Activated T-helper 1 cell treated with anti-CD3 and anti-CD28 coated beads, Interleukin-2, amount 50 U/mL, for 16 hours (primary cell): ENCODE data around the gene KANSL2.
"Not testable (repeated sequence)": the region's sequence is repeated elsewhere in the genome, so short reads cannot be mapped to it uniquely, and the experiment has no call there.

Experiments
- DNase-seq, 2 donors: peaks; one replicate each; pipeline ENCODE4 v3.0.0-alpha.2; 2020; ENCODE audit warnings: low read depth in 1 of 2, low spot score in 1 of 2

Gene KANSL2

DNA sequence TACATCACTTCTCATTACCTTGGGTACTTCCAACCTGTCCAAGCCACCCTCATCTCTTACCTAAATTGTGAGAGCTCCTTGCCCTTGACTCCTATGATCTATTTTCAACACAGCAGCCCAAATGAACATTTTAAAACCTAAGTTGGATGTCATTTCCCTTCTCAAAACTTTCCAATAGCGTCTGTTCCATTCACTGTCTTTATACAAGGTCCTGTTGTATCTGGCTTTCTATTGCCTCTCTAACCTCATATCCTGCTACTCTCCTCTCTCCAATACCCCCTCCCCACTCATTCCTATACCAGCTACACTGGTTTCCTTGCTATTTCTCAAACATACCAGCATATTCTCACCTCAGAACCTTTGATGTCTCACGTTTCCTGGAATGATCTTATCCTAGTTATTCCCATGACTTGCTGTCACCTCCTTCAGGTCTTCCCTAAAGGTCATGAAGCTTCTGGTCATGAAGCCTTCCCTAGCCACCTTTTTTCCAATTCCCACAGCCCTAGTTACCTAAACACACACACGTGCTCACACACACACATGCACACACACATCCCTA lies 4.1 kb upstream of the KANSL2 start:
- DNase-seq = no peak

DNA sequence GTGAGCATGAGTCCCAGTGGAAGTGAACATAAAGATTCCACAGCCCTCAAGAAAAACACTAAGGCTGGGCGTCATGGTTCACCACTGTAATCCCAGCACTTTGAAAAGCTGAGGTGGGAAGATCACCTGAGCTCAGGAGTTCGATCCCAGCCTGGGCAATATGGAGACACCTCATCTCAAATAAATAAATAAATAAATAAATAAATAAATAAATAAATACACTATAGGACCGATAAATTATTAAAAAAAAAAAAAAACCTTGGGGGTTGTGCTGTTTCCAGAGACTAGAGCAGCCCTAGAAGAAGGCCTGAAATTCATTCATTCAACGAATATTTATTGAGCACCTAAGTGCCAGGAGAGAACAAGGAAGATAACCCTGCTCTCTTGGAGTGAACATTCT lies 1.5 kb upstream of the KANSL2 start:
- no peak for DNase-seq

DNA sequence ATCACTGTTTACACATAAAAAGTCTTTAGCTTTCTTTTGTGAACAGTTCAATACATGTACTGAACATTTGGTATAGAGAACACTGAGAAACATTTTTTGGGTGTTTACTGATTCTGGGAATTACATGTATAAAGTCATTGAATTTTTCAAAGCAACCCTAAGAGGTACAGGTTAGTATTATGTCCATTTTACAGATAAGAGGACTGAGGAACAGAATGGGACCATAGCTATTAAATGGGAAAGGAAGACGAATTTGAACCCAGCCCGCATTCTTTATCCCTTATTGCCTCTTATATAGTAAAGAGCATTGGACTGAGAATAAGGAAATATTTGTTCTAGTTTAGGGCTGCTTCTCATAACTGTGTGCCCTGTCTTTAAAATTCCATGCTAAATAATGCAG lies 889 bp upstream of the KANSL2 start:
- DNase-seq = no peak

DNA sequence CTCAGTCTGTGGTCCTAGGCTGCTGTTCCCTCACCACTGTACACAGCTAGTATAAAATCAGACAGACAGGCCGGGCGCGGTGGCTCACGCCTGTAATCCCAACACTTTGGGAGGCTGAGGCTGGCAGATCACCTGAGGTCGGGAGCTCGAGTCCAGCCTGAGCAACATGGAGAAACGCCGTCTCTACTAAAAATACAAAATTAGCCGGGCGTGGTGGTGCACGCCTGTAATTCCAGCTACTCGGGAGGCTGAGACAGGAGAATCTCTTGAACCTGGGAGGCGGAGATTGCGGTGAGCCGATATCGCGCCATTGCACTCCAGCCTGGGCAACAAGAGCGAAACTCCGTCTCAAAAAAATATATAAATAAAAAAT lies 481 bp upstream of the KANSL2 start:
- DNase-seq = not testable (repeated sequence)

DNA sequence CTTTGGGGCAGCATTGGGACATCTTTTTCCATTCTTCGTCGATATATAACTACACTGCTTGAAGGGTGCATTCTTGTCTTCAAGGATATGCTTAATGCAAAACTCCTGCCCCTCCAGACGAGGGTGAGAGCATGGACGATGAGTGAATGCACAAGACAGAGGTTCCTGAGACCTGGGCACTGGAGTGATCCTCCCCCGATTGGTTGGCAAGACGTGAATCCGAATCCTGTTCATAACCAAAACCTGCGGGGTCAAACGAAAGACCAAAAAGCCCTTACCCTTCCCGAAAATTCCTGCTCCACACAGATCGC lies 684 bp downstream of the KANSL2 start:
- no peak for DNase-seq

DNA sequence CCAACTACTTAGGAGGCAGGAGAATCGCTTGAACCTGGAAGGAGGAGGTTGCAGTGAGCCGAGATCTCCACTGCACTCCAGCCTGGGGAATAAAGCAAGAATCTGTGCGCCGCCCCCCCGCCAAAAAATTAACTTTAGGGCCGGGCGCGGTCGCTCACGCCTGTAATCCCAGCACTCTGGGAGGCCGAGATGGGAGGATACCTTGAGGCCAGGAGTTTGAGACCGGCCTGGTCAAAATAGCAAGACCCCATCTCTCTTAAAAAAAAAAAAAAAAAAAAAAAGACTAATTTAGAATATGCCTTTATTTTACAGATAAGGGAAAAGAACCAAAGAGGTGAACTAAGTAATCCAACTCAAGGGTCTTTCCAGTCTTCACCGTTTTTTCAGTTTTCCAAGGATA lies 1.2 kb downstream of the KANSL2 start:
- DNase-seq = no peak

DNA sequence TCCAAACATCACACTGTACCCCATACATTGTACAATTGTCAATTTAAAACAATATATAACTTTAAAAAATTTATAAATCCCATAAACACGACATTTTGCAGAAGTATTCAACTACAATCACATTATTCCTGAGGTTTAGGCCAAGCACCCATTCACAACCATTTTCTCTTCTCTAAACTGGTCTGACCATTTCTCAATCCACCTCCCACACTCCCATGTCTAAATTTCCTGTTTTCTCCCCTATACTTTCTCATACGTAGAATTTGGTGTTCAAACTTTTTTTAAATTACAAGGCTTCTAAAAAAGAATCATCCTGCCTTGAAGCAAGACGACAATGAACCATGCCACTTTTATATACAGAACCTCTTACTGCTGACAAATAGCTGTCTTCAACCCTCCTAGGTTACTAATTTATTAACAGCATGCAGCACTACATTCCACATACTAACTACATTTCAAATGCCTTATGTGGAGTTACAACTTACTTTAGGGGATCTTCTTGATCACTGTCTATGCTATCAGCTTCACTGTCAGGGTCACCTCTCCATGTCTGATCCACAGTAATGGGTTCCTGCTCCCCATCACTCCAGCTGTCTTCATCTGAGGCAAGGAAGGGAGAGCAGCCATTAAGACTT lies 3.4 kb downstream of the KANSL2 start:
- no peak for DNase-seq

DNA sequence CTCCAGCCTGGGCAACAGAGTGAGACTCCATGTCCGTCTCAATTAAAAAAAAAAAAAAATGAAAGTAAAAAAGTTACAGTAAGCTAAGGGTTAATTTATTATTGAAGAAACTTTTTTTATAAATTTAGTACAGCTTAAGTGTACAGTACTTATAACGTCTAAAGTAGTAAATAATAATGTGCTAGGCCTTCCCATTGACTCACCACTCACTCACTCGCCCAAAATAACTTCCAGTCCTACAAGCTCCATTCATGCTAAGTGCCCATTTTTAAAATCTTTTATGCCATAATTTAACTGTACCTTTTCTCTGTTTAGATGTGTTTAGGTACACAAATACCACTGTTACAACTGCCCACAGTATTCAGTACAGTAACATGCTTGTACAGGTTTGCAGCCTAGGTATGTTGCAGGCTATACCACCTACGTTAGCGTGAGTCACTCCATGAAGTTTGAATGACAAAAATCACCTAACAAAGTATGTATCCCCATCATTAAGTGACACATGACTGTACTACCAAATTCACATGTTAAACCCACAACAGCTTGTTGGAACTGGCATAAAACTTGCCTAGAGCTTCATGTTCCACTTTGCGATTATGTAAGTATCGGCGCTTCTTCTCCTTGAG lies 10.7 kb downstream of the KANSL2 start:
- DNase-seq = no peak

DNA sequence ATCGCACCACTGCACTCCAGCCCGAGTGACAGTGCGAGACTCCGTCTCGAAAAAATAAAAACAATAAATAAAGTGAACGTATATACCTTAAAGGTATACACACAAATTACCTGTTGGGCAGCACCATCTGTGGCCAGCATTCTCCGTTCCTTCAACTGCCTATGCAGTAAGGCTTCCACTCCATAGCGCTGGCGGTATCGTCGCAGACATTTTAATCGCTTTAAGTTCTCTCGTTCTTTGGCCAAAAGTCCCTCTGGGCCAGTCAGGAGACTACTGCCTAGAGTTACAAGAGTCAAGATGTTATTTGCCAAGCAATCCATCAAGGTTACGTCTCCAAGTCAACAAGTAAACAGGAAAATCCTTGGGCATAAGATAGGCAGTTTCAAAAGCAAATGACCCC lies 13.0 kb downstream of the KANSL2 start:
- no peak for DNase-seq

DNA sequence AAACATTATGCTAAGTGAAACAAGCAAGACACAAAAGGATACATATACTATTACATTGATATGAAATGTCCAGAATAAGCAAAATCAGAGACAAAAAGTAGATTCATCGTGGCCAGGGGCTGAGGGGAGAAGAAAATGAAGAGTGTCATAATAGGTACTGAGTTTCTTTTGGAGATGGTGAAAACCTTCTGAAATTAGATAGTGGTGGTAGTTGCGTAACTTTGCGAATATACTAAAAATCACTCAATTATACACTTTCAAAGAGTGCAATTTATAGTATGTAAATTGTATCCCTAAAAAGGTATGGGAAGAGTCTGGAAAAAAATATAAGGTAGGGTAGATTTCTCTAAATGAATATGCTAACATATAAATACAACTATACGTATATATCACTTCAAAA lies 22.2 kb downstream of the KANSL2 start:
- no peak for DNase-seq

DNA sequence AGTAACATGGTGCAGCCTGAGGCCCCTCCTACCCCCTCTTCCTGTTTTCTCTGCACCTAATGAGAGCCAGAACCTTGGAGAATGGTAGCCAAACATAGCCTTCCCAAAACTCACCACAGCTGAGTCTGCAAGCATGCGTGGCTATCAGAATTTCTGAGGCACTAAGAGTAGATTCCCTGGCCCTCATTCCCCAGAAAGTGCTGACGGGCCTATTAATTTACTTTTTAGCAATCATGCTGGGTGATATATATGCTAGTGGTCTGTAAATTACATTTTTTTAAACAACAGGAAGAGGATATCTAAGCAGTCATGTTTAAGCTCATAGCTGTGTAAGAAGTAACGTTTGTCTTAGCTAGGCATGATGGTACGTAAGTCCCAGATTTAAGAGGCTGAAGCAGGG lies 30.4 kb downstream of the KANSL2 start:
- no peak for DNase-seq

DNA sequence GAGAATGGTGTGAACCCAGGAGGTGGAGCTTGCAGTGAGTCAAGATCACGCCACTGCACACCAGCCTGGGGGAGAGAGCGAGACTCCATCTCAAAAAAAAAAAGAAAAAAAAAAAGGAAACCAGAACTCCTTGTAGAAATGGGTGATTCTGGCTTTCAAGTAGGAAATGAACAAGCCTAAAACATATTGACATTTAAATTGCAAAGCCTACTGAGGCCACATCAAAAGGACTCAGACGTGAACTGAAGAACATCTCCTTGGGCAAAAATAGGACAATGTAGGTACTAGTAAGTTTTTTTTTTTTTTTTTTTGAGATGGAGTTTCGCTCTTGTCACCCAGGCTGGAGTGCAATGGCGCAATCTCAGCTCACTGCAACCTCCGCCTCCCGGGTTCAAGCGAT lies 36.7 kb downstream of the KANSL2 start:
- DNase-seq = not testable (repeated sequence)

DNA sequence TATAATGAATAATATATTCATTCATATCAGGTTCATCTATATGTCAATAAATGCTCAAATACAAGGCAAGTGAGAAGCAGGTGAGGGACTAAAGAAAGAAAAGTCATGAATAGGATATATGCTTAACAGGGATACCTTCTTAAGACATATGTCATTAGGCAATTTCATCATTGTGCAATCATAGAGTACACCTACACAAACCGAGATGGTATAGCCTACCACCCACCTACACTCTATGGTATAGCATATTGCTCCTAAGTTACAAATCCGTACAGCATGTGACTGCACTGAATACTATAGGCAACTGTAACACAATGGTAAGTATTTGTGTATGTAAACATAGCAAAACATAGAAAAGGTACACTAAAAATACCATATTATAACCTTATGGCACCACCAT lies 39.0 kb downstream of the KANSL2 start:
- no peak for DNase-seq

DNA sequence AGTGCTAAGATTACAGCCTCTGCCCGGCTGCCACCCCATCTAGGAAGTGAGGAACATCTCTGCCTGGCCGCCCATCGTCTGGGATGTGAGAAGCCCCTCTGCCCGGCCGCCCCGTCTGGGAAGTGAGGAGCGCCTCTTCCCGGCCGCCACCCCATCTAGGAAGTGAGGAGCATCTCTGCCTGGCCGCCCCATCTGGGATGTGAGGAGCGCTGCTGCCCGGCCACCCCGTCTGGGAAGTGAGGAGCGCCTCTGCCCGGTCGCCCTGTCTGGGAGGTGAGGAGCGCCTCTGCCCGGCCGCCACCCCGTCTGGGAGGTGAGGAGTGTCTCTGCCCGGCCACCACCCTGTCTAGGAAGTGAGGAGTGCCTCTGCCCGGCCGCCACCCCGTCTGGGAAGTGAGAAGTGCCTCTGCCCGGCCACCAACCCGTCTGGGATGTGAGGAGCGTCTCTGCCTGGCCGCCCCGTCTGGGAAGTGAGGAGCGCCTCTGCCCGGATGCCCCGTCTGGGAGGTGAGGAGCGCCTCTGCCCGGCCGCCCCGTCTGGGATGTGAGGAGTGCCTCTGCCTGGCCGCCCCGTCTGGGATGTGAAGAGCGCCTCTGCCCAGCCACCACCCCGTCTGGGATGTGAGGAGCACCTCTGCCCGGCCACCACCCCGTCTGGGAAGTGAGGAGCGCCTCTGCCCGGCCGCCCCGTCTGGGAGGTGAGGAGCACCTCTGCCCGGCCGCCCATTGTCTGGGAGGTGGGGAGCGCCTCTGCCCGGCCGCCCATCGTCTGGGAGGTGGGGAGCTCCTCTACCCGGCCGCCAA lies 40.1 kb downstream of the KANSL2 start:
- not testable (repeated sequence) for DNase-seq

DNA sequence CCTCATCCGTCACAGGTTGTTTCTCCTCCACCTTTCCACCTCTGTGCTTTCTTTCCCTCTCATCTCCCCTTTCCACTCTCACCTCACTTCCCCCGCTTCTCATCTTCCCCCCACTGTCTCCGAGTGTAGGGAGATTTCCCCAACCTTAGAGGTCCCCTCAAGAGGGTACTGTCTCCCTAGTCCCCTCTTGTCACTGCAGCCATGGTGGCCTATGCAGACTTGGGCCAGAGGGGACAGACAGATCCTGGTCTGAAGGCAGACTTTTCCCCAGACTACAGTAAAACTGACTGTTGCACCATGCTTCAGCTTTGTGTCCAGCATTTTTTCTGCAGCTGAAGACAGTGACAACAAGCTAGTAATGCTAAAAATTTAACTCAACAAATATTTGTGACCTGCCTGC lies 41.2 kb downstream of the KANSL2 start:
- DNase-seq = no peak

DNA sequence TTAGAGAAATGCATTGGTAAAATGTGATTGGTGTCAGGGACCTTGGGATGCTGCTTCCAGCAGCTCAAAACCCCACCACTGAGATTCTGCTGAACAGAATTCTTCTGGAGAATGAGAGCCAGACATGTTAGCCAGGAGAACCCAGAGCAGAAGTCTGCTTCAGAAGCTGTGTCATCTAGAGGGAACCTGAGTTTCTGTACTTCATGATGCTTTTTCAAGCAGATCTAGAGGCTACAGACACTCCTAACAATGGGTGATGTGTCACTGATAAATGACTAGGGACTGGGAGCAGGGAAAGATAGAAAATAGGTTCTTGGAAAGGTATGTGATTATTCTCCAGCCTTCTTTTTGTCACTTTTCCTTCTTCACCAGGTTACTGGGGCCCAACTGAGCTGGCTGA lies 41.6 kb downstream of the KANSL2 start:
- no peak for DNase-seq

DNA sequence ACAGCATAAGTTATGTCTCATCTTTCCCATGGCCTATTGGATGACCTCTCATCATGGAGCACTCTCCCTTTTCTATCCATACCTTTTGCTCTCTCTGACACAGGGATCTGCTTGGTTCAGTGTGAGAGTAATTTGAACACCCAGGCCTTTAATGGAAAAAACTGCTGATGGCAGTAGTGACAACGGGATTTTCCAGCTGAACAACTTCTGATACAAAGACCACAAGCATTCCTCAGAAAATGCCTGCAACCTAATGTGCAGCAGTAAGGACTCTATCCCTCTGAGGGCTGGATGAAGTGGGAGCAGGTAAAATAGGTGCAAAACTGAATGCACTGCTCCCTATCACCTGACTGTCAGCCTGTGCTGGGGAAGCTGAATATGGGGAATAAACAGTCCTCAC lies 51.0 kb downstream of the KANSL2 start:
- DNase-seq = no peak

DNA sequence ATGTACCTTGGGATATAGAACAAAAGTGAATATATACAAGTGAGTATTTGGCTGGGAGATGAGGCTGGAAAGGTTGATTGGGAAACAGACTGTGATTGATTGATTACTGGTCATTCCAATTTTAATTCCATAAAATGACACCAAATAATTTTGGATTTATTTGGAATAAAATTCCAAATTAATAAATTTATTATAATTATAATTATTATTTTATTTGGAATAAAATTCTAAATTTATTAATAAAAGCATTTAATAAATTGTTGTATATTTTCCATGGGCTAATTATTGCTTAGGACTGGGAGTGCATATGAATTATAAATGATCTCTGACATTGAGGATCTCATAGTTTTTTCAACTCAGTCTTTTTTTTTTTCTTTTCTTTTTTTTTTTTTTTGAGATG lies 51.7 kb downstream of the KANSL2 start:
- no peak for DNase-seq

DNA sequence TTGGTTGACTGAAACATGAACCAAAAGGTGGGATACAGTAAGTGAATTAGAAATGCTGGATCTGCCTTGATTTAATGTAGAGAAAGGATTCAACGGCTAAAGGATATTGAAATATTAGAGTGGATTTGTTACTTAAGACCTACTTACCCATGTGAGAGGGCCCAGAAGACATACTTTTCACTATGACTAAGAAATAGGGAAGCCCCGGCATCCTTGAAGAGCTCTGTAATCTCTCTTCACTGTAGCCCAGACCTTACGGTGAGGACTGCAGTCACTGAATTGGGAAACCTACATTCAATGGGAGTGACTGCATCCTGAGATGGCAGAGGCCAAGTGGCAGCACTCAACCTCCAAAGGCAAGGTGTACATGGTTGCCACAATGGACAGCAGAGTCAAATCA lies 52.5 kb downstream of the KANSL2 start:
- no peak for DNase-seq

DNA sequence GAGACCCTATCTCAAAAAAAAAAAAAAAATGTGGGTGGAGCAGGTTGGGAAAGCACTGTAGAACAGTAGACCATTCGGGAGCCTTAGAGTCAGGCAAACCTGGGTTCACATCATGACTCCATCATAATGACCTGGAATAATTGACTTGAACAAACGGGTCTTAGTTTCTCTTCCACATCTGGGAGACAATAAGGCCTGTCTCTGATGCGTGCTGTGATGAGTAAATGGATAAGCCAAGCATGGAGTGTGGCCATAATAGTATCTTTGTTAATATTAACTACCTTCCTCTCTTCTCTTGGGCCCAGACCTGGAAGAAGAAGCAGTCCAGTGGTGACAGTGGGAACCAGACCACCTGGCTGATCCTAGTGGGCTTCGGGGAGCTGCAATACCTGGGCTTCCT lies 54.5 kb downstream of the KANSL2 start:
- no peak for DNase-seq

DNA sequence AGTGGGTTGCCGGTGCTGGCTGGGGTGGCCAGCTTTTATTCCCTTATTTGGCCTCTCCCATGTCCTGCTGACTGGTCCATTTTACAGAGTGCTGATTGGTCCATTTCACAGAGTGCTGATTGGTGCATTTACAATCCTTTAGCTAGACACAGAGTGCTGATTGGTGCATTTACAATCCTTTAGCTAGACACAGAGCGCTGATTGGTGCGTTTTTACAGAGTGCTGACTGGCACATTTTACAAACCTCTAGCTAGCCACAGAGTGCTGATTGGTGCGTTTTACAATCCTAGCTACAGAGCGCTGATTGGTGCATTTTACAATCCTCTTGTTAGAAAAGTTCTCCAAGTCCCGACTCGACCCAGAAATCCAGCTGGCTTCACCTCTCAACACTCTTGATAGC lies 59.0 kb downstream of the KANSL2 start:
- not testable (repeated sequence) for DNase-seq

DNA sequence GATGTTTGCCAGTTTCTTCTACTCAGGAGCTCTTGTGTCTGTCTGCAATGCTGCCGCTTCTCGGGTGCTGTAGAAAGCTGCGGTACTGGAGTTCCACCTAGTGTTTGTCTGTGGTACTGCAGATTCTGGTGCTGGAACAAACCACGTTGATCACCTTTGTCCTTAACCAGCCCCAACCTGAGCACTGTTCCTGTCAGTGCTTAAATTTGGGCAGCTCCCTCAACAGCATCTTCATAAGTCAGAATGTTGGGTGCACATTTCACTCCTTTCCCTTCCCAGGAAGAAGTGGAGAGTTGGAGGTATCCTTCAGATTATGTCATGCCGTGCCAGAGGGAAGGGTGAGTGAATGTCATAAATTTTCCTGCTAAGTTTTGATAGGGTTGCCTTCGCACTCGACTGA lies 63.5 kb downstream of the KANSL2 start:
- DNase-seq = peak; percentile 41 to 56
